Transverse colon (tissue), 4 donors: Measurements from ENCODE around the gene CEP95.

Experiments
- EP300 ChIP-seq: sonication (generic); formaldehyde crosslinking; IDR thresholded peaks from one replicate; pipeline ENCODE4 v1.6.1; 2017; ENCODE audit warnings: antibody characterized with exemption, low read depth
- POLR2AphosphoS5 ChIP-seq, 3 donors: sonication (generic); formaldehyde crosslinking; IDR thresholded peaks; one replicate each; pipeline ENCODE4 v1.6.1; 2016; ENCODE audit warnings: antibody characterized with exemption in 3 of 3
- TF ChIP-seq, protein P1 (sequence below), 5 experiments: fragments of 200-600 bp in 3 of 5; fragments of 450-650 bp in 2 of 5; sonication (generic) in 3 of 5; IDR thresholded peaks; 1 replicate in 2 of 5; 2 replicates in 3 of 5; pipeline ENCODE4 v1.5.1; 2016 to 2017; ENCODE audit warnings: antibody characterized with exemption in 5 of 5, inconsistent platforms in 3 of 5, mild to moderate bottlenecking in 2 of 5, moderate library complexity in 1 of 5

DNA sequence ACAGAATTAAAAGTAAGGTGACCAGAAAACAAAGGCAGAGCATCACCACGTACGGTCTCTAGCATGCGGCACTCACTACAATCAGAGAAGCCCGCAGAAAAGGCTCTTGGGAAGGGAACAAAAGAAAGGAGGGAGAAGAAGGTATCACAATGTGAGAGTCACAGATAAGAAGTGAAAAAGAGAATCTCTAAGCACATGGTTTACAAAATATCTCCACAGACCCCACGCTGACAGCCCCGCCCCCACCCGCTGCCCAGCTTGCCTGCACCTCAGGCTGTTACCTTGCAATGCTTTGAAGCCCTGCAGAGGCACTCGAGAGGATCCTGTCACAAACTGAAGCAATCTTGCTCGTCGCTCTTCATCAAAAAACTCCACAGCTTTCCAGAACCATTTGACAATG is 40.5 kb downstream of the CEP95 start:
- TF ChIP-seq, protein P1, sequence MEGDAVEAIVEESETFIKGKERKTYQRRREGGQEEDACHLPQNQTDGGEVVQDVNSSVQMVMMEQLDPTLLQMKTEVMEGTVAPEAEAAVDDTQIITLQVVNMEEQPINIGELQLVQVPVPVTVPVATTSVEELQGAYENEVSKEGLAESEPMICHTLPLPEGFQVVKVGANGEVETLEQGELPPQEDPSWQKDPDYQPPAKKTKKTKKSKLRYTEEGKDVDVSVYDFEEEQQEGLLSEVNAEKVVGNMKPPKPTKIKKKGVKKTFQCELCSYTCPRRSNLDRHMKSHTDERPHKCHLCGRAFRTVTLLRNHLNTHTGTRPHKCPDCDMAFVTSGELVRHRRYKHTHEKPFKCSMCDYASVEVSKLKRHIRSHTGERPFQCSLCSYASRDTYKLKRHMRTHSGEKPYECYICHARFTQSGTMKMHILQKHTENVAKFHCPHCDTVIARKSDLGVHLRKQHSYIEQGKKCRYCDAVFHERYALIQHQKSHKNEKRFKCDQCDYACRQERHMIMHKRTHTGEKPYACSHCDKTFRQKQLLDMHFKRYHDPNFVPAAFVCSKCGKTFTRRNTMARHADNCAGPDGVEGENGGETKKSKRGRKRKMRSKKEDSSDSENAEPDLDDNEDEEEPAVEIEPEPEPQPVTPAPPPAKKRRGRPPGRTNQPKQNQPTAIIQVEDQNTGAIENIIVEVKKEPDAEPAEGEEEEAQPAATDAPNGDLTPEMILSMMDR (IDR thresholded peaks at IDR 0.05), result no peak
- TF ChIP-seq POLR2AphosphoS5 (IDR thresholded peaks at IDR 0.05), result no peak
- TF ChIP-seq EP300, result no peak
